Measurements from ENCODE around the gene CMTR1.
"Not testable (repeated sequence)": the region's sequence is repeated elsewhere in the genome, so short reads cannot be mapped to it uniquely, and the experiment has no call there.

CMTR1 gene

DNA sequence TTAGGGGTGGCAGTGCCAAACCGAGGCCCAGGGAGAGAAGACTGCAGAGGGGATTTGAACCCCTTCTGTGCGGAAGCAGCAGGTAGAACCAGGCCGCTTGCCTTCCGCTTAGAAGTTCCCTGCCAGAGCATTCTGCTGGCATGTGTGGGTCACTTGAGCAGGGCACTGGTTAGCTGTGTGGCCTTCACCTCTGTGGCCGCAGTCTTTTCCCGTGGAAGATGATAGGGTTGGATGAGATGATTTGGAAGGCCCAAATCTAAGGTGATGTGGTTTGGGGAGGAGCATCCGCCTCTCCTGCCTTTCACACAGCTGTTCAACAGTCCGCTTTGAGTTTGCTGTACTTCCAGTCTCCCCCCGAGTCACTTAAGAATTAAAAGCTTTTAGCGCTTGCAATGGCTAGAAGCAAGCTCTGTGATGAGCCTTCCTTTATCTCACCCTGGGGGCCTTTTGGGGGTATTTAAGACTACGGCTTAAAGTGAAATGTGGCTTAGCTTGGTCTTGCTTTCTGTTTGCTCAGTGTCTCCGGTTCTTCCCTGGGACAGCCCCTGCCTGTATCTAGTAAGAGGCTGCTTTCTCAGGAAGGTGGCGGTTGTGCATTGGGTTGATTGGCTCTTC, 743 bp downstream of the CMTR1 start:
- Histone ChIP-seq H3K27ac (peak overlapping the region; percentile 86), H3K4me3 (peak overlapping the region; percentile 93), H4K20me1 (peaks cover 9% of the 10 kb centered on the region; the same call in 1 of the 2 replicates)

DNA sequence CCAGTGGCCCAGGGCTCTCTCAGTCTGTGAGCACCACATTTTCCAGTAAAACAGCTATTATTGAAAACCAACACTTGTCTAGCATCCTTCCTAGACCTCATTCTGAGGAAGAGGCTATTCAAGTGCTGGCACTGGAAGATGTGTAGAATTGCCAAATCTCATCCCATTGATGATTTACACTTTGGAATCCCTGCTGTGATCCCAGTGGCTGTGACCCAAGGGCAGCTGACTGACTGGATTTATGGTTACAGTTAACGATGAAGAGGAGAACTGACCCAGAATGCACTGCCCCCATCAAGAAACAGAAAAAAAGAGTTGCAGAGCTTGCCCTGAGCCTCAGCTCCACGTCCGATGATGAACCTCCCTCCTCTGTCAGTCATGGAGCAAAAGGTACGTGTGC, 2.4 kb downstream of the CMTR1 start:
- peaks cover 52% of the 10 kb centered on the region for H3K36me3 ChIP-seq
- no peak for TF ChIP-seq Cebpa-rat (IDR thresholded peaks at IDR 0.05)
- no peaks in the 10 kb centered on the region for H3K27me3 ChIP-seq
- H3K4me3 ChIP-seq: no peak overlapping the region
- no peak overlapping the region for H3K27ac ChIP-seq
- no peaks in the 10 kb centered on the region for H3K9me3 ChIP-seq
- no peak overlapping the region for H3K4me2 ChIP-seq
- peaks cover 20% of the 10 kb centered on the region for H3K4me1 ChIP-seq
- H4K20me1 ChIP-seq: peaks cover 21% of the 10 kb centered on the region
- no peak overlapping the region for H3K9ac ChIP-seq

More for the DNA sequence above, 743 bp downstream of the CMTR1 start:
- peak overlapping the region; percentile 91 for H3K4me2 ChIP-seq
- peaks cover 36% of the 10 kb centered on the region for H3K36me3 ChIP-seq
- no peak for TF ChIP-seq Cebpa-rat (IDR thresholded peaks at IDR 0.05)
- H3K9me3 ChIP-seq: 0 out of 2 replicates have a peak, but pooled peaks cover 4% of the 10 kb centered on the region
- peak overlapping the region; percentile 90 for H3K9ac ChIP-seq
- H3K27me3 ChIP-seq: no peaks in the 10 kb centered on the region
- H3K4me1 ChIP-seq: peaks cover 25% of the 10 kb centered on the region

DNA sequence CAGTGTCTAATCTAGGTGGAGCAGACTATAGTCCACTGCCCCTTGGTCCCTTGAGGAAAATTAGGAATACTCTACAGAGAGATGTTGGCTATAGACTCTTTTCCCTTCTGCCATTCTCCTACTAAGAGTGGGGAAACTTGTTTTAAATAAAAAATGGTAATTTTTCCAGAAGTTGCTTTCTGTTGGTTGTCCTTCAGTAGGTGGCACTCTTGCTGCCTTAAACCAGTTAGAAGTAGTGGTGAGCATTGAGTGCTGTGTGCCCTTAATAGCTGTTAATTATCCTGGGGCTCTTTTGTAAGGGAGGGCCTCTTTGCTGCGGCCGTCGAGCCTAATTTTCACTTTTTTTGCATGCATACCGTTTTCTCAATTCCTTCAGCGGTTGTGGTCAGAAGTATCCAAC, 2.8 kb downstream of the CMTR1 start:
- H3K4me1 ChIP-seq: peaks cover 20% of the 10 kb centered on the region
- H3K36me3 ChIP-seq: peaks cover 56% of the 10 kb centered on the region
- no peak overlapping the region for H3K4me2 ChIP-seq
- H3K9me3 ChIP-seq: no peaks in the 10 kb centered on the region
- no peak overlapping the region for H3K9ac ChIP-seq
- H4K20me1 ChIP-seq: peaks cover 21% of the 10 kb centered on the region
- no peak overlapping the region for H3K27ac ChIP-seq
- TF ChIP-seq Cebpa-rat (IDR thresholded peaks at IDR 0.05): no peak
- H3K4me3 ChIP-seq: no peak overlapping the region
- H3K27me3 ChIP-seq: no peaks in the 10 kb centered on the region

DNA sequence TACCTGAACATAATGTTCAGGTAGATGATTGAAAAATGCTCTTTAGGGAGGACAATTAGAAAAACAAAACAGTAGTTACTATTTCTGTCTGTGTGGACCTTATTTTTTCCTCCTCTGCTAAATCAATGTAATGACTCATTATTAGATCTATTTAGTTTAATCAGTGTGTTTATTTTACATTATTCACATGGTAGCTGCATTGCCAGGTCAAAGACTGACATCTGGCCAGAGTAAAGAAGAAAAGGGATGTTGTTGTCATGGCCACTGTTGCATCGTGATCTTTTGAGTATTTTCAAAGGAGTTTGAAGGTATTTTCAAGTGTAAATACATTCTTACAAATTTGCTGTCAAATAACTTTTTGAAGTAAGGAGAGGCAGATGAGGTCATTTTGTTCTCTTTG, 5.9 kb downstream of the CMTR1 start:
- H3K4me1 ChIP-seq: peaks cover 28% of the 10 kb centered on the region
- H3K9me3 ChIP-seq: no peaks in the 10 kb centered on the region
- no peak for TF ChIP-seq Cebpa-rat (IDR thresholded peaks at IDR 0.05)
- H3K27me3 ChIP-seq: no peaks in the 10 kb centered on the region
- no peak overlapping the region for H3K4me3 ChIP-seq
- H3K36me3 ChIP-seq: peaks cover 72% of the 10 kb centered on the region
- no peak overlapping the region for H3K27ac ChIP-seq
- H4K20me1 ChIP-seq: peaks cover 21% of the 10 kb centered on the region
- no peak overlapping the region for H3K4me2 ChIP-seq
- H3K9ac ChIP-seq: no peak overlapping the region

DNA sequence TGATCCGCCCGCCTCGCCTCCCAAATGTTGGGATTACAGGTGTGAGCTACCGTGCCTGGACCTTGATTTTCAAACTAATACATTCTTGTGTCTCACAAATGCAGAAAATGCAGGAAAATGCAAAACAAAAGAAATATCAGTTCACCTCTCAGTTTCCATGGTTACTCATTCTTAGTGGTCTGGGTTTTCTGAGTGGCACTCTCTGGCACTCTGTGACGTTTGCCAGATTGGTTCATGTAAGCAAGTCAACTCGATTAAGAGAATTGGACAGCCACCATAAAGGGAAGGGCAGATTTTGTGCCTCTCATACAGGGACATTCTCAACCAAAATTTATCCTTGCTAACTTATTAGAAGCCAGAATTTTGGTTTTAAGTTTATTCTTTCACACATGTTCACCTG, 8.6 kb downstream of the CMTR1 start:
- no peak overlapping the region for H3K4me2 ChIP-seq
- no peak overlapping the region for H3K4me3 ChIP-seq
- no peaks in the 10 kb centered on the region for H3K27me3 ChIP-seq
- TF ChIP-seq Cebpa-rat (IDR thresholded peaks at IDR 0.05): no peak
- peaks cover 15% of the 10 kb centered on the region for H3K4me1 ChIP-seq
- H3K9me3 ChIP-seq: no peaks in the 10 kb centered on the region
- H3K36me3 ChIP-seq: peaks cover 85% of the 10 kb centered on the region
- H4K20me1 ChIP-seq: peaks cover 14% of the 10 kb centered on the region
- H3K27ac ChIP-seq: no peak overlapping the region
- no peak overlapping the region for H3K9ac ChIP-seq

DNA sequence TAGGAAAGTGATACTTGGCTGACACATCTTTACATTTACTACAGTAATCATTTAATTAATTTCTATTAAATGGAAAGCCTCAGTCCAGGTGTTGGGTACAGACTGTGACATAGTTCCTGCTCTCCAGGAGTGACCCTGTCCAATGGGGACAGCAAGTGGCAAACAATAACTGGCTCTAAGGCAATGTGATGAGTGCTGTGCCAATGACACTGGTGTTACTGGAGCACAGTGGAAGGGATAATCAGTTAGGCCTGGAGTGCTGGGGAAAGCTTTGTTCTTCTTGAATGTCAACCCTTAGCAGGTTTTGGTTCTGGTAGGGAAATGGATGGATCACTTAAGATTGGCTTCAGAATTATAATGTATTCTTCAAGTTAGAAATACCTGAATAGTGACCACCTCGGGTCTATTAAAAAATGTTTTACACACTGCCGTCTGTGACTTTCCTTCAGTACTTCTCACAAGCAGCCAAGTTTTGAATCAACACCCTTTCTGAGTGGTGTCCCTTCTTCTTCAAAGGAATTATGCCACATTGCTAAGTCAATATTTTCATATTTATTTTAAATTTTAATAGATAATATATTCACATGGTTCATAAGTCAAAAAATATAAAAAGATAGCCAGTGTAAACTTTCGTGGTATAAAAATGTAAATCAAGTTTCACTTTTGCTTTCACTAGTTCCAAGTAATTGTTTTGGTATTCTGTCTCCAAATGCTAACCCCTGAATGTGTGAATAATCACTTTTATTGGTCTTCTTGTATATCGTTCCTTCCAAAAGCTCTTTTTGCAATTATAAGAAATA, 9.6 kb downstream of the CMTR1 start:
- no peaks in the 10 kb centered on the region for H3K27me3 ChIP-seq
- no peak for TF ChIP-seq Cebpa-rat (IDR thresholded peaks at IDR 0.05)
- peaks cover 15% of the 10 kb centered on the region for H3K4me1 ChIP-seq
- peaks cover 14% of the 10 kb centered on the region for H4K20me1 ChIP-seq
- H3K4me3 ChIP-seq: peak overlapping the region; percentile 51
- H3K36me3 ChIP-seq: peaks cover 85% of the 10 kb centered on the region
- H3K27ac ChIP-seq: peak overlapping the region; percentile 62
- no peaks in the 10 kb centered on the region for H3K9me3 ChIP-seq
- peak overlapping the region; percentile 64 for H3K9ac ChIP-seq
- peak overlapping the region; percentile 77 for H3K4me2 ChIP-seq

DNA sequence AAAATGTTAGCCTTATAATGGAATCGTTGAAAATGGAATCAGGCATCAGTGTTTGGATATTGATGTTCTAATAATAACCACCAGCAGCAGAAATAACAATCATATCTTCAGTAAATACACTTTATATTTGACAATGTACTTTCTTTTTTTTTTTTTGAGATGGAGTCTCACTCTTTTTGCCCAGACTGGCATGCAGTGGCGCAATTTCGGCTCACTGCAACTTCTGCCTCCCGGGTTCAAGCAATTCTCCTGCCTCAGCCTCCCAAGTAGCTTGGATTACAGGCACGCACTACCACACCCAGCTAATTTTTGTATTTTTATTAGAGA, 10.2 kb downstream of the CMTR1 start:
- peaks cover 14% of the 10 kb centered on the region for H4K20me1 ChIP-seq
- peak overlapping the region; percentile 51; the same call in 1 of the 2 replicates for H3K4me3 ChIP-seq
- not testable (repeated sequence) for H3K9ac ChIP-seq, H3K27me3 ChIP-seq, H3K9me3 ChIP-seq
- H3K4me1 ChIP-seq: peaks cover 15% of the 10 kb centered on the region
- peak overlapping the region; percentile 62; the same call in 1 of the 2 replicates for H3K27ac ChIP-seq
- peak overlapping the region; percentile 77 for H3K4me2 ChIP-seq
- H3K36me3 ChIP-seq: peaks cover 85% of the 10 kb centered on the region

DNA sequence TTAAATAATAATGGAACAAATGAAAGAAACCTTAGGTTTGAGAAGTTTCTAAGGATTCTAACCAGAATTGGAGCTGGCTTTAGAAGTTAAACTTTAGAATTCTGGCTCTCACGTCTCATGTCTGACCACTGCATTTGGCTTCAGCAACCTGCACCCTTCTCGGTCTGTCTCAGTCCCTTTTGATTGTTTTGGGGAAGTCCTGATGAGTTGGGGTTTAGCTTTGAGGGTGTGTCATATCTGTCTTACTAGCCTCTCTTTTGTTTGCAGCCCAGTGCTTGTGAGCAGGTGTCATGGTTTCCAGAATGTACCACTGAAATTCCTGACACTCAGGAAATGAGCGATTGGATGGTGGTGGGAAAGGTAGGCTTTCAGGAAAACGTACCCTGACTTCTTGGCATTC, 17.0 kb downstream of the CMTR1 start:
- no peak overlapping the region for H3K27ac ChIP-seq
- no peaks in the 10 kb centered on the region for H3K4me1 ChIP-seq
- peaks cover 98% of the 10 kb centered on the region for H3K36me3 ChIP-seq
- H3K9me3 ChIP-seq: no peaks in the 10 kb centered on the region
- no peak overlapping the region for H3K4me2 ChIP-seq
- H3K27me3 ChIP-seq: no peaks in the 10 kb centered on the region
- no peak overlapping the region for H3K4me3 ChIP-seq
- no peaks in the 10 kb centered on the region for H4K20me1 ChIP-seq
- TF ChIP-seq Cebpa-rat (IDR thresholded peaks at IDR 0.05): no peak
- no peak overlapping the region for H3K9ac ChIP-seq

DNA sequence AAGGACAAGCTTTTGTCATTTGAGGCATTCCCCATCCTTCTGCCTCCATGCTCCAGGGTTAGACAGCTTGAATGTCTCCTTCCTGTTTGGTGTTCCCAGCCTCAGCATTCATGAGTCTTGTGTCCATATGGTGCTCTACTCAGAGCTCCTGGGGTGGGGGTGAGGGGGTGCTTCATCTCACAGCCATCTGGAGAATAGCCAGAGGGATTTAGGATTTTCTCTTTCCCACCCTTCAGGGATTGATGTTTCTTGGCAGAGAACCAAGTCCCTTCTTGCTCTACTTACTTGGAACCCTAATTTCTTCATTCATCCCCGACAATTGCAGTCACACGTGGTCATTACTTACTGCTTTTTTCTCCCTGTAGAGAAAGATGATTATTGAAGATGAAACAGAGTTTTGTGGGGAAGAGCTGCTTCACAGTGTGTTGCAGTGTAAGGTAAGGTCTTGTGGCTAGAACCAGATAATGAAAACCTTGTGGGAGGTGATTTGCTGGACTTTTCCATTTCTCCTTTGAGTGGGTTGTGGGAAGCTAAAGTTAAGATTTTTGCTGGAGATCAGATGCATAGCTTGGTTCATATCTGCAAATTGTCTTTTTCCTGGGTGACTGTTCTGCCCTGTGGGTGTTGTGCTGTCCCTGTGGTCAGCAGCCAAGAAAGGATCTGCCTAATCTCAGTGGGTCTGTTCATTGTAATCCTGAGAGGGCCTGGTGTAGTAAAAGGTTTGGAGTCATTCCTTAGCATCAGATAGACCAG, 18.6 kb downstream of the CMTR1 start:
- no peak overlapping the region for H3K4me2 ChIP-seq
- H3K36me3 ChIP-seq: peaks cover 98% of the 10 kb centered on the region

DNA sequence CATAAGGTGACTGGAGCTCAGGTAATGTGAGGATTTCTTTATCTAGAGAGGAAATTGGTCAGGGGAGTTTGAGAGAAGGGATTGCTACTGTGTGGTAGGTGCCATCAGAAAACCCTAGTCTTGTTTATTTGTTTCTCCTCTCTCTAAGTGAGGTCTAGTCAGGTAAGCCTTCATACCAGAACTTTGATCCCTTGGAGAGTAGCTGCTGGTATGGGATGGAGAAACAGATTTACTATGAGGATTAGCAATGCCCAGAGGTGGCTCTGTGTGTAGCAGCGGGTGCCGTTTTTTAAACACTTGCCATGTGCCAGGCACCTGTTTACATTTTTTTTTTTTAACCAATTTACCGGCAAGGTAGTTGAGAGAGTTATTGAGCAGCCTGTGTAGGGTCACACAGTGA, 19.5 kb downstream of the CMTR1 start:
- Histone ChIP-seq H3K27ac (no peak overlapping the region), H3K9me3 (no peaks in the 10 kb centered on the region), H3K36me3 (peaks cover 98% of the 10 kb centered on the region), H3K27me3 (no peaks in the 10 kb centered on the region), H3K4me1 (no peaks in the 10 kb centered on the region), H3K4me2 (no peak overlapping the region), H3K9ac (no peak overlapping the region), H4K20me1 (peaks cover 10% of the 10 kb centered on the region), H3K4me3 (no peak overlapping the region)
- TF ChIP-seq Cebpa-rat (IDR thresholded peaks at IDR 0.05): no peak

More for the DNA sequence above, 18.6 kb downstream of the CMTR1 start:
- Histone ChIP-seq H3K27ac (no peak overlapping the region), H4K20me1 (peaks cover 4% of the 10 kb centered on the region; the same call in 1 of the 2 replicates), H3K9ac (no peak overlapping the region), H3K27me3 (no peaks in the 10 kb centered on the region), H3K9me3 (no peaks in the 10 kb centered on the region), H3K4me1 (no peaks in the 10 kb centered on the region), H3K4me3 (no peak overlapping the region)
- TF ChIP-seq Cebpa-rat (IDR thresholded peaks at IDR 0.05): no peak
